Activated CD4-positive, alpha-beta T cell treated with anti-CD3 and anti-CD28 coated beads, Interleukin-2, amount 50 U/mL, for 4 hours (primary cell): Measurements from ENCODE around the gene BIRC3.

ENCODE experiments used
- DNase-seq, 2 experiments: peaks; one replicate each; pipeline ENCODE4 v3.0.0-alpha.2; 2020

BIRC3 gene

GRCh38 chr11:102378818-102379217, 61.5 kb downstream of the BIRC3 start:
- no peak for DNase-seq

GRCh38 chr11:102382384-102382783, 65.1 kb downstream of the BIRC3 start:
- no peak for DNase-seq

GRCh38 chr11:102383839-102384238, 66.6 kb downstream of the BIRC3 start:
- no peak for DNase-seq

GRCh38 chr11:102384419-102385079, 67.3 kb downstream of the BIRC3 start:
- DNase-seq, result no peak

GRCh38 chr11:102385085-102386007, 68.1 kb downstream of the BIRC3 start:
- no peak for DNase-seq

- no peak for DNase-seq
Observed at GRCh38 chr11:102386136-102386734, 69.0 kb downstream of the BIRC3 start.

- no peak for DNase-seq
Observed at GRCh38 chr11:102387043-102387781, 69.9 kb downstream of the BIRC3 start.
